H9 (cell line): ENCODE measurements around the gene USP36. TPM values are rescaled to one million over a fixed set of nuclear protein-coding genes. Genes with fewer than 3 reads are reported as not detected.

Source experiments
- DNase-seq: peaks from one replicate; pipeline ENCODE4 v3.0.0-alpha.2; 2017
- H2AFZ ChIP-seq: one replicate; pipeline ENCODE4 v1.6.1; 2013; ENCODE audit warnings: mild to moderate bottlenecking, low read length, control low read depth, moderate library complexity
- H2AK5ac ChIP-seq: 2 replicates; pipeline ENCODE4 v1.6.1; 2013; ENCODE audit warnings: low read length, control low read depth, mixed read lengths; ENCODE audit not compliant: insufficient read length
- H2BK120ac ChIP-seq: one replicate; pipeline ENCODE4 v1.6.1; 2013; ENCODE audit warnings: low read depth, mild to moderate bottlenecking, low read length, control low read depth, inconsistent platforms; ENCODE audit not compliant: poor library complexity, severe bottlenecking
- H2BK12ac ChIP-seq: 2 replicates; pipeline ENCODE4 v1.6.1; 2013; ENCODE audit warnings: low read length, control low read depth, mixed read lengths, low read depth; ENCODE audit not compliant: insufficient read length
- H2BK15ac ChIP-seq: 2 replicates; pipeline ENCODE4 v1.6.1; 2013; ENCODE audit warnings: low read depth, low read length, control low read depth
- H2BK20ac ChIP-seq: one replicate; pipeline ENCODE4 v1.6.1; 2013; ENCODE audit warnings: low read depth, mild to moderate bottlenecking, low read length, control low read depth, inconsistent platforms; ENCODE audit not compliant: poor library complexity, severe bottlenecking
- H2BK5ac ChIP-seq: 2 replicates; pipeline ENCODE4 v1.6.1; 2013; ENCODE audit warnings: low read length, control low read depth, mixed read lengths; ENCODE audit not compliant: insufficient read length
- H3K14ac ChIP-seq: 2 replicates; pipeline ENCODE4 v1.6.1; 2013; ENCODE audit warnings: low read length, control low read depth; ENCODE audit not compliant: insufficient read depth
- H3K18ac ChIP-seq: 2 replicates; pipeline ENCODE4 v1.6.1; 2013; ENCODE audit warnings: low read depth, mild to moderate bottlenecking, mixed read lengths, low read length, control low read depth; ENCODE audit not compliant: insufficient read length
- H3K23ac ChIP-seq: 2 replicates; pipeline ENCODE4 v1.6.1; 2013; ENCODE audit warnings: low read length, control low read depth, mixed read lengths, low read depth; ENCODE audit not compliant: insufficient read length
- H3K23me2 ChIP-seq: 2 replicates; pipeline ENCODE4 v1.6.1; 2013; ENCODE audit warnings: low read depth, mild to moderate bottlenecking, mixed read lengths, low read length, control low read depth; ENCODE audit not compliant: insufficient read length, poor library complexity, severe bottlenecking
- H3K27ac ChIP-seq: 2 replicates; pipeline ENCODE4 v1.5.1; 2013; ENCODE audit warnings: low read length, control low read depth, mixed read lengths, low read depth; ENCODE audit not compliant: insufficient read length
- H3K27me3 ChIP-seq: 2 replicates; pipeline ENCODE4 v1.6.1; 2013; ENCODE audit warnings: low read length, control low read depth, inconsistent platforms; ENCODE audit not compliant: insufficient read depth
- H3K4ac ChIP-seq: 2 replicates; pipeline ENCODE4 v1.6.1; 2013; ENCODE audit warnings: low read depth, mild to moderate bottlenecking, control low read depth, inconsistent platforms, low read length, moderate library complexity
- H3K4me1 ChIP-seq: 2 replicates; pipeline ENCODE4 v1.6.1; 2013; ENCODE audit warnings: low read length, control low read depth, inconsistent platforms; ENCODE audit not compliant: insufficient read depth
- H3K4me2 ChIP-seq: 2 replicates; pipeline ENCODE4 v1.6.1; 2013; ENCODE audit warnings: low read length, control low read depth, mixed read lengths; ENCODE audit not compliant: insufficient read length, insufficient read depth
- H3K56ac ChIP-seq: 2 replicates; pipeline ENCODE4 v1.6.1; 2013; ENCODE audit warnings: low read depth, mild to moderate bottlenecking, mixed read lengths, low read length, control low read depth; ENCODE audit not compliant: insufficient read length
- H3K79me1 ChIP-seq: 2 replicates; pipeline ENCODE4 v1.6.1; 2013; ENCODE audit warnings: low read depth, mild to moderate bottlenecking, moderate library complexity, low read length, control low read depth, inconsistent platforms; ENCODE audit not compliant: insufficient read depth, poor library complexity, severe bottlenecking
- H3K79me2 ChIP-seq: 2 replicates; pipeline ENCODE4 v1.6.1; 2013; ENCODE audit warnings: low read length, control low read depth, inconsistent platforms; ENCODE audit not compliant: insufficient read depth
- H3K9ac ChIP-seq: 2 replicates; pipeline ENCODE4 v1.6.1; 2013; ENCODE audit warnings: low read length, control low read depth, mixed read lengths; ENCODE audit not compliant: insufficient read length; ENCODE audit errors: extremely low read depth
- H3K9me3 ChIP-seq: one replicate; pipeline ENCODE4 v1.6.1; 2013; ENCODE audit warnings: low read depth, low read length, inconsistent platforms; ENCODE audit not compliant: control insufficient read depth
- H3T11ph ChIP-seq: one replicate; pipeline ENCODE4 v1.6.1; 2013; ENCODE audit warnings: mild to moderate bottlenecking, low read length, control low read depth, inconsistent platforms
- H4K20me1 ChIP-seq: one replicate; pipeline ENCODE4 v1.6.1; 2013; ENCODE audit not compliant: control insufficient read depth, insufficient read length, insufficient read depth
- H4K5ac ChIP-seq: 2 replicates; pipeline ENCODE4 v1.6.1; 2013; ENCODE audit warnings: low read depth, mild to moderate bottlenecking, mixed read lengths, low read length, control low read depth; ENCODE audit not compliant: insufficient read length
- H4K8ac ChIP-seq: replicated peaks from 2 replicates; pipeline ENCODE4 v1.6.1; 2013; ENCODE audit warnings: low read length, control low read depth, mixed read lengths, low read depth; ENCODE audit not compliant: insufficient read length
- H4K91ac ChIP-seq: 2 replicates; pipeline ENCODE4 v1.6.1; 2013; ENCODE audit warnings: low read depth, mild to moderate bottlenecking, moderate library complexity, mixed read lengths, low read length, control low read depth; ENCODE audit not compliant: insufficient read length
- H3K27ac Mint-ChIP-seq, 3 experiments: 2 replicates in 2 of 3; 3 replicates in 1 of 3; pipeline ENCODE4 v1.8.0; 2020 to 2021; ENCODE audit warnings: mixed read lengths in 3 of 3, mild to moderate bottlenecking in 1 of 3, moderate library complexity in 1 of 3
- H3K27me3 Mint-ChIP-seq: 2 replicates; pipeline ENCODE4 v1.8.0; 2021; ENCODE audit warnings: low read depth, mild to moderate bottlenecking, moderate library complexity, mixed read lengths
- H3K36me3 Mint-ChIP-seq, 3 experiments: 2 replicates in 2 of 3; 3 replicates in 1 of 3; pipeline ENCODE4 v1.8.0; 2020 to 2021; ENCODE audit warnings: low read depth in 3 of 3, mixed read lengths in 3 of 3; ENCODE audit not compliant: insufficient read depth in 1 of 3
- H3K4me1 Mint-ChIP-seq, 2 experiments: 2 replicates each; pipeline ENCODE4 v1.8.0; 2020; ENCODE audit warnings: mixed read lengths in 2 of 2
- H3K4me3 Mint-ChIP-seq, 2 experiments: 2 replicates in 1 of 2; 3 replicates in 1 of 2; pipeline ENCODE4 v1.8.0; 2020 to 2021; ENCODE audit warnings: mild to moderate bottlenecking in 2 of 2, mixed read lengths in 2 of 2, moderate library complexity in 1 of 2
- H3K9me3 Mint-ChIP-seq, 2 experiments: 2 replicates in 1 of 2; 3 replicates in 1 of 2; pipeline ENCODE4 v1.8.0; 2020; ENCODE audit warnings: mild to moderate bottlenecking in 2 of 2, mixed read lengths in 2 of 2, moderate library complexity in 1 of 2
- CTCF ChIP-seq: fragments of 200-600 bp; sonication (generic); conservative IDR thresholded peaks from 3 replicates; pipeline ENCODE4 v1.8.0; 2021; ENCODE audit warnings: antibody characterized with exemption, mild to moderate bottlenecking
- WGBS: extraction: QIAGEN DNeasy Blood & Tissue Kit; methylation state at CpG from one replicate; pipeline ENCODE4 v1.1.7; 2013; ENCODE audit warnings: missing lambda C conversion rate, low lambda C conversion rate, mixed read lengths; ENCODE audit not compliant: insufficient read length; ENCODE audit errors: extremely low coverage; 5-methylcytosine and 5-hydroxymethylcytosine counted together
- total RNA-seq: library from RNA; stranded (reverse); gene quantifications from 2 replicates; pipeline ENCODE4 v1.2.1, GENCODE V29; 2021

USP36 gene
- total RNA-seq, 1 experiment from 2014 or later, result 106 TPM

DNA sequence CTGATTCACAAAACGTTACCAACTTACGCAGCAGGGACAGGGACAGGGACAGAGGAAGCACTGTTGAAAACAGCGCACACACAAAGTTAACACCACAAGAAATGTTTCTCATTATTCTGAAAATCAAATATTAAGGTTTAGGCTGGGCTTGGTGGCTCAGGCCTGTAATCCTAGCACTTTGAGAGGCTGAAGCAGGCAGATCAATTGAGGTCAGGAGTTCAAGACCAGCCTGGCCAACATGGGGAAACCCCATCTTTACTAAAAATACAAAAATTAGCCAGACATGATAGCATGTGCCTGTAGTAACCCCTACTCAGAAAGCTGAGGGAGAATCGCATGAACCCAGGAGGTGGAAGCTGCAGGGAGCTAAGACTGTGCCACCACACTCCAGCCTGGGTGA, 62.7 kb downstream of the USP36 start:
- Histone ChIP-seq H3K27ac (no peak overlapping the region), H3K56ac (no peak overlapping the region), H2BK15ac (no peak overlapping the region), H4K8ac (no peak overlapping the region), H4K5ac (no peak overlapping the region), H3K4ac (no peak overlapping the region), H3K9ac (no peak overlapping the region), H2BK120ac (no peak overlapping the region), H3K23ac (no peak overlapping the region), H3K4me2 (no peak overlapping the region), H3K23me2 (no peaks in the 10 kb centered on the region), H2BK12ac (no peak overlapping the region), H2BK20ac (no peak overlapping the region), H4K20me1 (no peaks in the 10 kb centered on the region), H2AK5ac (no peak overlapping the region), H2AFZ (no peak overlapping the region), H3K4me1 (no peaks in the 10 kb centered on the region), H3K79me2 (no peaks in the 10 kb centered on the region), H3T11ph (no peak overlapping the region), H3K14ac (no peak overlapping the region), H3K18ac (no peak overlapping the region), H2BK5ac (no peak overlapping the region), H3K79me1 (peaks cover 3% of the 10 kb centered on the region), H3K9me3 (no peaks in the 10 kb centered on the region), H3K27me3 (no peaks in the 10 kb centered on the region), H4K91ac (no peak overlapping the region)
- Mint-ChIP-seq H3K36me3 (no peaks in the 10 kb centered on the region; a peak in 1 of 7 replicates), H3K9me3 (no peaks in the 10 kb centered on the region), H3K27ac (no peak overlapping the region), H3K4me3 (no peak overlapping the region), H3K4me1 (peaks cover 14 to 17% of the 10 kb centered on the region in 2 experiments), H3K27me3 (no peaks in the 10 kb centered on the region; the same call in 1 of the 2 replicates)
- no peak for TF ChIP-seq CTCF
- DNase-seq, result no peak
- no CpG with 5 or more reads among the region's 4 CpGs for WGBS
